ENCODE data around the gene SCARF2.

DNA sequence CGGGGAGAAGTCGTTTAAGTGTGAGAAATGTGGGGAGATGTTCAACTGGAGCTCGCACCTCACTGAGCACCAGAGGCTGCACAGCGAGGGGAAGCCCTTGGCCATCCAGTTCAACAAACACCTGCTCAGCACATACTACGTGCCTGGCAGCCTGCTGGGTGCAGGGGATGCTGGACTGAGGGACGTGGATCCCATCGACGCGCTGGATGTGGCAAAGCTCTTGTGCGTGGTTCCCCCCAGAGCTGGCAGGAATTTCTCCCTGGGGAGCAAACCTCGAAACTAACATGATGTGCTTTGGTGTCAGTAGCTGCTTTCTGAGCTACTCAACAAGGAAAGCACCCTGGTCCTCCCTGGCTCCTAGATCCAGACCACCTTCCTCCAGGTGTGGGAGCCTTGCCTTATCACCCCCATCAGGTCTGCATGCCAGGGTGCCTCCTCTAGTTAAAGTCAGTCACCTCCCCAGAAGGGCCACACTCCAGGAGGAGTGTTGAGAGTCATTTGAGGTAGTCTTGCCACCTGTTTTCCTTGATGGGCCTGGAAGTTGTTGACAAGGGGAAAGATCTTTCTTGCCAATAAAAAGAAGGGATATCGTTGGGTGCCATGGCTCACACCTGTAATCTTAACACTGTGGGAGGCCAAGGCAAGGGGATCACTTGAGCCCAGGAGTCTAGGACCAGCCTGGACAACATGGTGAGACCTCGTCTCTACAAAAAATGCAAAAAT is 30.8 kb downstream of the SCARF2 start:
- TF ChIP-seq, protein P1, sequence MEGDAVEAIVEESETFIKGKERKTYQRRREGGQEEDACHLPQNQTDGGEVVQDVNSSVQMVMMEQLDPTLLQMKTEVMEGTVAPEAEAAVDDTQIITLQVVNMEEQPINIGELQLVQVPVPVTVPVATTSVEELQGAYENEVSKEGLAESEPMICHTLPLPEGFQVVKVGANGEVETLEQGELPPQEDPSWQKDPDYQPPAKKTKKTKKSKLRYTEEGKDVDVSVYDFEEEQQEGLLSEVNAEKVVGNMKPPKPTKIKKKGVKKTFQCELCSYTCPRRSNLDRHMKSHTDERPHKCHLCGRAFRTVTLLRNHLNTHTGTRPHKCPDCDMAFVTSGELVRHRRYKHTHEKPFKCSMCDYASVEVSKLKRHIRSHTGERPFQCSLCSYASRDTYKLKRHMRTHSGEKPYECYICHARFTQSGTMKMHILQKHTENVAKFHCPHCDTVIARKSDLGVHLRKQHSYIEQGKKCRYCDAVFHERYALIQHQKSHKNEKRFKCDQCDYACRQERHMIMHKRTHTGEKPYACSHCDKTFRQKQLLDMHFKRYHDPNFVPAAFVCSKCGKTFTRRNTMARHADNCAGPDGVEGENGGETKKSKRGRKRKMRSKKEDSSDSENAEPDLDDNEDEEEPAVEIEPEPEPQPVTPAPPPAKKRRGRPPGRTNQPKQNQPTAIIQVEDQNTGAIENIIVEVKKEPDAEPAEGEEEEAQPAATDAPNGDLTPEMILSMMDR (IDR thresholded peaks at IDR 0.05), result no peak
- no peak for TF ChIP-seq EZH2 (IDR thresholded peaks at IDR 0.05; ENCODE audit: borderline replicate concordance, insufficient read depth, low read depth, low read length, poor library complexity, severe bottlenecking)

All from B cell (primary cell).